Left hindlimb (tissue), 1 donor: ENCODE measurements around the gene FUT9.

ENCODE experiments used
- DNase-seq: peaks from one replicate; pipeline ENCODE4 v3.0.0-alpha.2; 2018

FUT9 gene

DNA sequence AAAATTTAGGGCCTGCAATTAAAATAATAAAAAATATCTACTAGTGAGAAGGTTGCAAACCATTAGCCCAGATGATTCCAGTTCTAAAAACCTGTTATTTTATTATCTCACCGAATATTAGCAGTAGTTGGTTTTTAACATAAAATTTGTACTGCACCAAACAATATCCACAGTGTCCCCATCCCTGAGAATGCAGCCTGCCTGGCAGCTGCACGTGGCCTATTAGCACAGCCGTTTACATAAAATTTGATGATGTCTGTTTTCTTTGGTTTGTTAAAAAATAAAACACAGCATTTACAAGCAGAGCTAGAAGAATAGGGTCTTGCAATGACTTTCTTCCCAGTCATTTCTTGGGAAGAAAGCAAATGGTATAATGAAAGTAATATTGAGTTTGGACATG lies 58.2 kb downstream of the FUT9 start:
- no peak for DNase-seq

DNA sequence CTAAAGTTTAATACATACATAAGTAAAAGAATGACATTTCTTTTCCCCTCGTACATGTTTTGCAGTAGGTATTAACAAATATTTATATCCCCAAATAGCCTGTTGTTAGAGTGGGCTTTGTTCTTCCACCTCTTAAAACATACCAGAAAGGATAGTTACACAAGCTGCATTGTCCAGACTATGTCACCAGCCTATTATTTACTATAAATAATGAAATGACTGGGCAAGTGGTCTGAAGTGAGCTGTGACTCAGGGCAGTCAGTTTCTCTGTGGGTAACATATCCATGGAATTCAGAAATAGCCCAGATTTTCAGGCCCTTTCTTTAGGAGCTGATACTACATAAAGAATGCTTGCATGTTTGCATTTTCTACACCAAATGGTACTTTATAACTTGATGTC lies 60.1 kb downstream of the FUT9 start:
- no peak for DNase-seq

DNA sequence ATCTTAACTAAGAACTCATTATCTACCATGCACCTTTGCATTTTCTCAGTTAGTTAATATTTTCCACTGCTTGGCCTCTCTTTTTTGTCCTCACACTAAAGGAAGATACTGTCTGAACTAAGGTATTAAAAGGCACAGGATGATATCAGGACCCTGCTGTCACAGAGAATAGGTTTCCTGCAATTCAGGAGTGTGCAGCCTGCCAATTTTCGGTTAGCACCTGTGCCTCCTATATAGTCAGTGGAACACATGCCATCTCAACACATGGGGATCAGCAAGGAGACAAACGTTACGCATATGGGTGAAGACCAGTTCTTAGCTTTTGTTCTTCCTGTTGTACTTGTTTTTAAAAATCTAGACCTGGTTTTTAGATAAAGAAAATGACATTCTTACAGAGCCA lies 71.0 kb downstream of the FUT9 start:
- DNase-seq: no peak

DNA sequence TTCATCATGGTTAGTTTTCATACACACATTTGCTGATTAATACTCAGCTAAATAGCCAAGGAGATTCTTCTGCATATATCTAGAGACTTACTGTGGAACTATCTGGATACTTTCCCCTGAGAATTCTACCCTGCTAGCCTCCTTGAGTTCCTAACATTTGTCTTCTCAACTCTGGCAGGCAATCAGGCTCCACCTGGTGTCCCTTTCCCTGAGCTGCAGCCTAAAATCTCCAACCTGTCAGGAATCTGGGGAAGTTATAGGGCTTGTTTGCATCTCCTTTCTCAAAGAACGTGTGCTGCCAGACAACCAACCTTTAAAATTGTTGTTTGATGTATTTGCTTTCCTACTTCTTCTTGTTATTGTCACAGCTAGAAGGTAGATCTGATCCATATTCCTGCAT lies 73.4 kb downstream of the FUT9 start:
- no peak for DNase-seq

DNA sequence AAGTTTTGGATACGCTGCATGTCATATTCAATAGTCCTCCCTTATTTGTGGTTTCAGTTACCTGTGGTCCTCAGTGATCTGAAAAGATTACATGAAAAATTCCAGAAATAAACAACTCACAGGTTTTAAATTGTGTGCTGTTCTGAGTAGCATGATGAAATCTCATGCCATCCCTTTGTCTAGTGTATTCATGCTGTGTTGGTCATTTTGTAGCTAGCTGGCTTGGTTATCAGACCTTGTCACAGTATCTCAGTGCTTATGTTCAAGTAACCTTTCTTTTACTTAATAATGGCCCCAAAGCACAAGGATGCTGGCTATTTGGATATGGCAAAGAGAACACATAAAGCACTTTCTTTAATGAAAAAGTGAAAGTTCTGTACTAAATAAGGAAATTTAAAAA lies 78.3 kb downstream of the FUT9 start:
- DNase-seq: no peak

DNA sequence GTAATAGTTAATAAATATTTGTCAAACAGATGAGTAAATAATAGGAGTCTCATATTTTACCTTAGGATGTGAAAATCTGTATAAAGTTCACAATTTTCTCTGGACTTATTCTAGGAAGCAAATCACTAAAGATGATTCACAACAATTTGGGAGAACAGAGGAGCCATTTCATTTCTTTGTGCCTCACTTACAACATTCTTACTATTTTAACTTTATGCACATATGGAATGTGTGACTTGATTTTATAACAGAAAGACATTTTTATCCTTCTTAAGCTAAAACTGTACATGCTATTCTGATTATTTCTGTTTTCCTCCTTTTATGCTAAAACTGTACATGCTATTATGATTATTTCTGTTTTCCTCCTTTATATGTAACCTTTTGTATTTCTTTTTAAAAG lies 83.3 kb downstream of the FUT9 start:
- DNase-seq: no peak

DNA sequence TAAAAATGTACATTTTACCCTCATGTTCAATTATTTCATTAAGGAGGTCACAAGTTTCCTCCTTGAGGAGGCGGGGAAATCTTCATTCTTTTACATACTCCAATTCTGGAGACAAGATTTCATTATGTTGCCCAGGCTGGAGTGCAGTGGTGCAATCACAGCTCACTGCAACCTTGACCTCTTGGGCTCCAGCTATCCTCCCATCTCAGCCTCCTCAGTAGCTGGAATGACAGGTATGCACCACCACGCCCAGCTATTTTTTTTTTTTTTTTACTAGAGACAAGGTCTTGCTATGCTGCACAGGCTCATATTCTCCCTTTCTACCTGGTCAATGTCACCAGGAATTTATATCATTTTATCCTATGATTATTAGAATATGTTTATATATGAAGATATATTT lies 85.8 kb downstream of the FUT9 start:
- no peak for DNase-seq

DNA sequence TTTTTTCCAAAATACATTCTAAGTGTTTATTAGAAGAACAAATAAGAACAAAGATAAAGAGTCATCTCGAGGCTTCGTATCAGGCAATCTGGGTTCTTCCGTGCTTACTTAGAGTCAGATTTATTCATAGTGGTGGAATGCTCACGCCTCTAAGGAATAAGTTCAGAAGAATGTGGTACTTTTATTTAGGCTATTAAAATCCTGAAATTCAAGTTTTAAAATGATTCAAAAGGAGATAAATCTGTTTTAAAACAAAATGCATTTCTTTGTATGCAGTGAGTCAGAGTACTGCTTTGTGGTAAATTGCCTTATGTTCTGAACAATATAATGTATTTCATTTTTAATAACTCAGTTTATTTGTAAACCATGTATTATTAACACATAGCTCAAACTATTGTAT lies 89.1 kb downstream of the FUT9 start:
- no peak for DNase-seq

DNA sequence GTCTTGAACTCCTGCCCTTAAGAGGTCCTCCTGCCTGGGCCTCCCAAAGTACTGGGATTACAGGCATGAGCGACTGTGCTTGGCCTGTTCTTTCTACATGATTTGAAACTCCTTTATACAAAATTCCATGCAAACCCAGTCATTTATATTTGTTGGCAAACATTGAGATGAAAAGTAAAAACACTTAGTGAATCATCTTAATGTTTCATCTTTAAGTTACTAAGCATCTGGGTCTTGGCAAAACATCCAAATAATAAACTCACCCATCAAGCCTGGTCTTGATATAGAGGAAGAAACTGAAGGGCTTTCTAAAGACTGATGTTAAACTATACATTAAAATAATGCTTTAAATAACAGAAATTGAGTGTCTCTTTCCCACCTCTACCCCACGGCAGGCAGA lies 95.1 kb downstream of the FUT9 start:
- no peak for DNase-seq

DNA sequence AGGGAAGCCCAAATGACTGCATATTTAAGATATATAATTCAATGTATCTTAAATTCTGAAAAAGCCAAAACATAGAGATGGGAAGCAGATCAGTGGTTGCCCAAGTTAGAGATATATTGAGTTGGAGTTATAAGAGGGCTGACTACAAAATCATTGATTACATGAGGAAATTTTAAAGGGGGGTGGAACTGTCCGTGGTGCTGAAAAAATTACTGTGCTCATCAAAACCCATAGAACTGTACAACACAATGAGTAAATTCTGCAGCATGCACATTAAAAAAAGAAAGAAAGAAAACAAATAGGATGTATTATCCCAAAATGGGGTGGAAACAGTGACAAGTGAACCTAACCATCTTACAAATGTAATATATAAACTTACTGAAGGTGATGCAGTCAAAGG lies 100.9 kb downstream of the FUT9 start:
- no peak for DNase-seq

DNA sequence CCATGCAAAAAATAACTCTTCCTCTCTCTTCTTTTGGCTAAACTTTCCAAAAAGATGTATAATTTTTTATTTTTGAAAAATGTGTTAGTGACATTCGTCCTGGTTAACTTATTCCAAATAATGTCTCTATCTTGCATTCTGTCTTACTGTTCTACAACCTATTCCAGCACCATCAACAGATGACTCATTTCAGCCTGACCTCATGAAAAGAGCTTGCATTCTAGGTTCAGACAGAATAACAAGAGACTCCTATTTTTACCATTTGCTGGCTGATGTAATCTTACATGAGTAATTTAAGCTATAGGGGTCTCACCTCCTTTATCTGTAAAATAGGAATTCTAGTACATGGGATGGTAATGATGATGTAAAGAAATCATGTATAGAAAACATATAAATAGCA lies 109.0 kb downstream of the FUT9 start:
- DNase-seq: no peak

DNA sequence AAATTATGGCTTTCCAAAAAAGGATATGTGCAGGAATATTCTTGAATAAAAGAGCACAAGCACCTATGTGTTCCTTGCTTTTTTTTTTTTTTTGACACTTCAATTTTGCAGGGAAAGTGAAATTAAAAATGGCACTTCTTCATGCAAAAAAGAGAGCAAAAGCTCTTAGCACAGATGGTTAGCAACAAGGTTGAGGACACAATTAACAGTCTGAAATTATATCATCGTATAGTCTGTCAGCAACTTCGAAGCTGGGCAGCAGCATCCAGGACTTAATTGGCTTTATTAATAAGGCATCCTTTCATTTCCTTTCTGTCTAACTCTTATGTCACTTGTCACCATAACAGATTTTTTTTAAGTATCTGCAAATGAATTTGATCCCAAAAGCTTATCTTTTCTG lies 122.6 kb downstream of the FUT9 start:
- DNase-seq: no peak

DNA sequence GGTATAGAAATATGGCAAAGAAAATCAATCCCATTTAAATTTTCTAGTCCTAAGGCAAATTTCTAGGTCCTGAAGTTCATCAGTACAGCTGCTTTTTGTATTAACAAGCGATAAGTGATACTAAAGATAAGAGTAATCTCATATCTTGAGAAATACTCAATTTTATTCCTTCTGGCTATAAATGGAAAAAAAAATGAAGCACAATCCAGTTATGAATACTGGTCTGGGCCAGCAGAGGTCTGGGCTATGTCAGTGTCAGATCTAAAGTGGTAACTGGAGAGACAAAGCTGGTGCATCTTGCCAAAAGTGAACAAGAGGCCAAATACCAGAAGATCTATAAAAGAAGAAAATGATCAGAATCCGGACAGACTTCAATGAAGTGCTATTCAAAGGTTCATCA lies 126.4 kb downstream of the FUT9 start:
- no peak for DNase-seq

DNA sequence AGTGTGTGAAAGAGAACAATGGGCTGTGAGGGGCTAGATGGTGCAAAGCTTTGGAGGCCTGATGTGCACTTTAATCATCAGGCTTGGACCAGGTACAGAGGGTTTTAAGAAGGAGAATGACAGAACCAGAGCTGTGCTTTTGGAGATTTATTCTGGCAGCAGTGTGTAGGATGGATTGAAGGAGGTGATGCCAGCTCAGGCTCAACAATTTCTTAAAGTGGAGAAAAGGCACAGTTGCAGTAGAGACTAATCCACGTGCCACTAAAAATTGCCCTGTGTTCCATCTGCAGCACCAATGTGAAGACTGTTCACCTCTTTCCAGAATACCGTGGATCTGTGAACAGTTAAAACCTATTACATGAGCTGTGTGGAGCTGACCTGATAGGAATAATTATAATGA lies 134.7 kb downstream of the FUT9 start:
- DNase-seq: no peak

DNA sequence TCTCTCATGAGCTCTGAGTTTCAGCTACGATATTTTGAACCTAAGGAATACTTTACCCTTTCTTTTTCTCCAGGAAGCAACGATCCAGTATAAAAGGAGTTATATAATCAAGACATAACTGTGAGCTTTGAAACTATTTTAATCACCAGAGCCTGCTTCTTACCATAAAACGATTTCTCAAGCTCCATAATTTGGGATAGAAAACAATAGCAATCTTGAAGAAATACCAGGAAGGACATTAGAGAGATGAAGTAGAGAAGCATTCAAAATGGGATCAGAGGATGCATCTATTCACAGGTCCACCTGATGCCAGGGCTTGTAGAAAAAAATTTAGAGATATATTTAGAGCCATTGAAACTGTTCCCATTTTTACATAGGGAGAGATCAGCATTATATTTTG lies 135.9 kb downstream of the FUT9 start:
- DNase-seq: no peak

DNA sequence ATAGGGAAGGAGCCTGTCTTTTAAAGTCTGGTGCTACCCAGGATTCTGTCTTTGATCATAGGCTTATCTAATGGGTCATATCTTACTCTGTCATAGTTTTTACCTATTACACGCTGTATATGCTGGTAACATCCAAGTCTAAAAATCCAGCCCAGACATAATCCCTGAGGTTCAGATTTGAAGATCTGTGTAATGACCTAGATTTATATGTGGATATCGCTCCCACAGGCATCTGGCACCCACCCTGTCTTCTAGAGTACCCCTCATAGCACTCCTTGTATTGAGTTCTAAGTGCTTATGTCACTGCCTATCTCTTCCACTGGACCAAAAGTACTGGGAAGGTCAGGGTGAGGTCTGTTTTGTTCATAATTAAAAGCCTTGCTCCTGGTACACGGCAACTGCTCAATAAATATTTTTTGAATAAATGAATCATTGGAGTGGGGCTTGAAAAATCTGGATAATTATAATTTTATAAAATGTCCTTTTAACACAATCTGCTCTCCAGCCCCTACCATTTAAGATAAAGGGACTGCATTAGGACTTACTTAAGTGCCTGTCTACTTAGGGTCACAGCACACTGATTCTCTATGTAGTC lies 136.4 kb downstream of the FUT9 start:
- DNase-seq: no peak

DNA sequence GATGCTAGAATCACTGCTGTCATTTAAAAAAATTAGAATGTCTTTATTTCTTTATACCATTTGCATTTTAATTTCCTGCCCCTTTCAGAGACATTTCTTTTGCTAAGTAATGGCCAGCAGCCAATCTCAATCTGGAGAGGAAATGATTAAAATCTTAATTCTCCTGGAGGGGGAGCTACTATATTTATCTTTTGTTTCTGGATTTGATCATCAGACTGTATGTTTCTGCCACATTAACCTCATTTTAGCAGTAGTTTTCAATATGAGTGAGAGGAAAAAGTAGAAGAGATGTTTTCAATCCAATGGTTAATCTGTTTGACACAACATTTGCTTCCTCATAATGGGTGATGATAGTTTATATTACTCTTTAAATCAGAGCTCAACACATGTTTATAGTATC lies 138.0 kb downstream of the FUT9 start:
- DNase-seq: no peak

DNA sequence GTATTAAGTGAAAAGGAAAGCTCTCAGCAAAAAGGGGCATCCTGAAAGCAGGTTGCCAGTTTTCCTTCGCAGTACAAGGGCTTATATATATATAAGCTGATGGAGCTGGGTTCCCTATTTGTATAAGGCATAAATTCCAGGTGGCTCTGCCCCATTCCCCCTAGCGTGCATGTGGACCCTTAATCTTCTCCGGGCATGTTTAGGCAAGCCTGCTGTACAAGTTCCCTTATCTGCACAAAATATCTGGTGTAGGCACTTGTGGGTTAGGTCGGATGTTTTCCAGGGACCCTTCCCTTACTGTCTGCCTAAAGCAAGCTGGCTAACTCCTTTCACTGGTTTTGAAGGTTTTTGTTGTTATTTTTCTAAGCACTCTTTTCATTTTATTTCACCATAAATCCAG lies 140.7 kb downstream of the FUT9 start:
- DNase-seq: no peak

DNA sequence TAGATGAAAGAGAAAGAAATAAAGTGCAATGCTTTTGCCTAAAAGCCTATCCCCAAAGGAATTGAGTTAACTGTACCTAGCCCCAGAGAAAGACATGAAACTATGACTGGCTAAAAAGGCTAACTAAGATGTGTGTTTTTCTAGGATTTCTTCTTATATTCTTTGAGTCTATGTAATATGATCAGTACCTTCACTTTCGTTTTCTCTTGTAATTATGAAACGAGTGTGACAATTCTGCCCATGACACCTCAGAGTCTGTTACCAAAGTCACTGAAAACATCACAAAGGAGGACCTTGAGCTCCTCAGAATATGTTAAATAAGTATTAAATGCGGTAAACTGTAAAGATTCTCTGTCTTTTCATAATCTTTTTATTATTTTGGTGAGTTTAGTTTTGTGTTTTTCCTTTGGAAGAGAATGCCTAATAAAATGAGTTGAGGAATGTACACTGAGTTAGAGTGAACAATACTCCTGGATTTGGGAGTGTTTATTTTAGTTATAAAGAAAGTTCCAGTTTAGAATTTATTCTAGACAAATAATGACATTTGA lies 141.3 kb downstream of the FUT9 start:
- no peak for DNase-seq

DNA sequence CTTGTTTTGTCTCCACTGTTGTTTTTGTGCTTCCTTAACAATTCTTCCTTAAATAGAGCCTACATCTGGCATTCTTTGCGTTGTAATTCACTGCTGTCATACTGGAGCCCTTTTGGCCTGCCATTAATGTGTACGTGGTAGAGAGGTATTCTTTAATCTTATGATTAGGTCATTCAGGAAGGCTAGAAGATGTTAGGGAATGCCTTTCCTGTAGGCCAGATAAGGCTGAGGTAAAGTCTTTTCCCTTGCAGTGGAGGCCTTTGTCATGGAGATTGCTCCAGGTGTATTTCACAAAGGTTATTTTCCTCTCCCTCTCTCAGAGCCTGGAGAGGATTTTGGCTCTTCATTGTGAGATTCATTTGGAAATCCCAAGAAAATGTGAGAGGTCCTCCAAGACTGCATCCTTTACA lies 146.9 kb downstream of the FUT9 start:
- DNase-seq: no peak

DNA sequence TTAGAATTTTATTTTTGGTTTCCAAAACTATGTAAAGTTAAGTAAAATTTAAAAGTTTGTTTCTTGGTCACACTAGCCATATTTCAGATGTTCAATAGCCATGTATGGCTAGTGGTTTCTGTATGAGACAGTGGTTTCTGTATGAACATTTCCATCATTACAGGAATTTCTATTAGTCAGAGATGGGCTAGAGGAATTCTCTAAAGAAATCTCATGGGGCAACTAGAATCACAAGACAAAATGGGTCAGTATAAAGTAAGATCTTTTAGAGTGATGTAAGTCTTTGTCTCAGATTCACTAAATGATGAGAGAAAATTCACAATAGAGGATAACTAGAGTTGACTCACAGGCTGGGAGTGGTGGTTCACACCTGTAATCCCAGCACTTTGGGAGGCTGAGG lies 149.0 kb downstream of the FUT9 start:
- DNase-seq: no peak

DNA sequence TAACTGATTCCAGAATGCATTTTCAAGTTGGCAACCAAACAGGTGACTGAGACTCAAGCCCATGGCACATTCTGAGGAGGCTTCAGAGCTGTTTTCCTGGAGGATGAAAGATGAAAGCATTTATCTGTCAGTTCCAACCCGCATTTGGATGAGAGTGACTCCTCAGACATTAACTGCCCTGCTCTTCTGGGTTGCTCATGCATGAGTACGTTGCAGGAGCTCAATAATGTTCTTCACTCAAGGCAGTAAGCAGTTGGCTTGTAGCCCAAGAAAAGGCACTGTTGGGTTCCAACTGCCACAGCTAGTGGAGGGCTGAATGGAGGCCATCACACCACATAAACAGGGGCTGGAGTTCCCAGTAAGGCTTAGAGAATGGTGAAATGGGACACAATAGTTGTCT lies 155.3 kb downstream of the FUT9 start:
- no peak for DNase-seq

DNA sequence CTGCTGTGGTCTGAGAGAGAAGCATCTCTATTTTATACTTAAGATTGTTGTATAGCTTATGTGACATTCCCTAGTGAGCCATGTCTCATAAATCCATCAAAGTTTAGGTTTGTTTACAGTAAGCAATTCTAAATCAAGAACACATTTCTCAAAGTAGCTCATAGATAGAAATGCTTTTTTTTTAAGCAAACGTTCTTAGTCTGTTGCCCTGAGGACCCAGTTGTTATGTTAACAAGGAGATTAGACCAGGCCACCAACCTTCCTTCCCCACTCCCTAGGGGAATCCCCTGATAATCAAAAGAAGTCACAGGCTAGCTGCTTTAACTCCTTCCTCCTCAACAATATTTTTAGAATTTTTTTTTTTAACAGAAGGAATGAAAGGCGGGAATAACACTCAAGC lies 169.0 kb downstream of the FUT9 start:
- DNase-seq: no peak

DNA sequence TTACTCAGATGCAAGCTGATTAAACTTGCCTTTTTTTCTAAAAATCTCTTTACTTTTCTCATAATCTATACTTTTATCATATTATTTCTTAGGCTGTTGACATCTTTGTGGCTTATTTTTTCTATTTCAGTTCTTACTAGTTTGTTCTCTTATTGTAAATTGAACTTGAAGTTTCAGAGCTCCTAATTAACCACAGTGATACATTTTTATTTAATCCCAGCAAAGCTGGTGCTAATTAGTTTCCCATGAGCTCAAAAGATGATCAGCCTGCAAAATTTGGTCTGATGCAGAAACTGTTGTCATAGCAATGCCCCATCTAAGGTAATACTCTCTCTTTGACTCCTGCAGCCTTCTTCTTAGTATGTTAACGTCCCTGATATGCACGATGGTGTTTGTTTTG lies 170.3 kb downstream of the FUT9 start:
- DNase-seq: no peak

DNA sequence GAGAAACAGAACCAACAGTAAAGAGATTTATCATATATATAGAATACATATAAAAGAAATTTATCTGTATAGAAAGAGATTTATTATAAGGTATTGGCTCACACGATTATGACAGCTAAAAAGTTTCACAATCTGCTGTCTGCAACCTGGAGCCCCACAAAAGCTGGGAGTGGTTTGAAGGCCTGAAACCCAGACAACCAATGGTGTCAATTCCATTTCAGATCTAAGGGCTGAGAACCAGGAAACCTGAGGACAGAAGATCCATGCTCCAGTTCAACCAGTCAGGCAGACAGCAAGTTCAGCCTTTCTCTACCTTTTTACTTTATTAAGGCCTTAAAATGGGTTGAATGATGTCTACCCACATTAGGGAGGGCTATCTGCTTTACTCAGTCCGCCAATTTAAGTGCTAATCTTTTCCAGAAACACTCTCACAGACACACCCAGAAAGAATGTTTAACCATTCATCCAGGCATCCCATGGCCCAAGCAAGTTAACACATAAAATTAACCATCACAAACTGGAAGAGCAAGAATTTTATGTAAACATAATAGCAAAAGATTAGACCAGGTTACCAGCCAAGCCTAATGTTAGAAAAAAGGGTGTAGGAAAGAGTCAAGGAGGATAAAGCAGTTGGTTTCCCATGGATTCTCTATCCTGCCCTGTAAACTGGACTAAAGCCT lies 170.9 kb downstream of the FUT9 start:
- no peak for DNase-seq
